B cell (primary cell): Measurements from ENCODE around the gene PPCDC. TPM values are rescaled to one million over a fixed set of nuclear protein-coding genes. Genes with fewer than 3 reads are reported as not detected.
A peak's percentile ranks its signal among the peaks of the same experiment; 100 is the strongest.

Experiments used
- ATAC-seq: fragments of 200-7000 bp; cut with Tn5 transposase; one replicate; pipeline ENCODE4 v1.10.0; 2021; ENCODE audit warnings: low read depth, mild to moderate bottlenecking, moderate number of reproducible peaks, moderate library complexity
- CTCF ChIA-PET: fragments of 350-600 bp; sonication (Branson Sonifier 250); formaldehyde crosslinking; loops from one replicate; lab custom pipeline; 2021; ENCODE audit warnings: antibody characterized with exemption, inconsistent platforms; lab: Charles Lee
- POLR2A ChIA-PET: fragments of 350-600 bp; sonication (Branson Sonifier 250); formaldehyde crosslinking; loops from one replicate; lab custom pipeline; 2021; ENCODE audit warnings: antibody characterized with exemption; lab: Charles Lee
- DNase-seq: peaks from one replicate; pipeline ENCODE4 v3.0.0; 2013
- H2AFZ ChIP-seq: 2 replicates; pipeline ENCODE4 v1.6.1; 2012; ENCODE audit warnings: mild to moderate bottlenecking, low read depth, low read length; ENCODE audit not compliant: insufficient read depth, poor library complexity, severe bottlenecking
- H3K27ac ChIP-seq, 2 donors: 1 replicate in 1 of 2; 2 replicates in 1 of 2; pipeline ENCODE4 v1.5.1; 2012 to 2013; ENCODE audit warnings: low read length in 2 of 2, mild to moderate bottlenecking in 2 of 2, moderate library complexity in 1 of 2
- H3K27me3 ChIP-seq, 4 experiments: fragments of 200-600 bp in 1 of 4; sonication (generic) in 1 of 4; replicated peaks in 1 of 4; 1 replicate in 2 of 4; 2 replicates in 2 of 4; pipeline versions ENCODE4 v1.6.1 to v1.7.0; 2013 to 2016; ENCODE audit warnings: low read length in 3 of 4, mild to moderate bottlenecking in 2 of 4, mixed read lengths in 1 of 4, moderate library complexity in 1 of 4; ENCODE audit not compliant: insufficient read depth in 4 of 4, control insufficient read depth in 3 of 4; ENCODE audit errors: control extremely low read depth in 1 of 4
- H3K36me3 ChIP-seq, 2 experiments: replicated peaks in 1 of 2; 1 replicate in 1 of 2; 2 replicates in 1 of 2; pipeline versions ENCODE4 v1.6.1 to v1.7.1; 2013; ENCODE audit warnings: low read length in 1 of 2; ENCODE audit not compliant: insufficient read depth in 2 of 2, control insufficient read depth in 1 of 2; ENCODE audit errors: control extremely low read depth in 1 of 2, extremely low read depth in 1 of 2
- H3K4me1 ChIP-seq, 2 donors: fragments of 200-600 bp in 1 of 2; sonication (generic) in 1 of 2; 1 replicate in 1 of 2; 2 replicates in 1 of 2; pipeline versions ENCODE4 v1.5.1 to v1.6.1; 2013 to 2017; ENCODE audit warnings: low read length in 2 of 2; ENCODE audit not compliant: control insufficient read depth in 2 of 2, insufficient read depth in 2 of 2
- H3K4me2 ChIP-seq: replicated peaks from 2 replicates; pipeline ENCODE3; 2012; ENCODE audit warnings: mild to moderate bottlenecking, low read depth, low read length; ENCODE audit not compliant: poor library complexity, severe bottlenecking
- H3K4me3 ChIP-seq, 5 experiments: fragments of 200-600 bp in 1 of 5; sonication (generic) in 1 of 5; 1 replicate in 3 of 5; 2 replicates in 2 of 5; pipeline versions ENCODE4 v1.5.1 to v1.7.0; 2011 to 2016; ENCODE audit warnings: low read length in 4 of 5, mild to moderate bottlenecking in 4 of 5, low read depth in 2 of 5, control low read depth in 1 of 5, moderate library complexity in 1 of 5; ENCODE audit not compliant: insufficient read depth in 1 of 5; ENCODE audit errors: control extremely low read depth in 1 of 5, extremely low read depth in 1 of 5
- H3K79me2 ChIP-seq: fragments of 200-600 bp; sonication (generic); one replicate; pipeline ENCODE4 v1.6.0; 2016; ENCODE audit warnings: low read length; ENCODE audit not compliant: control insufficient read depth, insufficient read depth
- H3K9ac ChIP-seq: fragments of 200-600 bp; sonication (generic); 2 replicates; pipeline ENCODE4 v1.6.1; 2017; ENCODE audit warnings: mild to moderate bottlenecking, low read length, moderate library complexity
- H3K9me3 ChIP-seq, 3 donors: one replicate each; pipeline versions ENCODE4 v1.6.1 to v1.7.1; 2013; ENCODE audit warnings: low read length in 2 of 3; ENCODE audit not compliant: control insufficient read depth in 2 of 3, insufficient read depth in 1 of 3; ENCODE audit errors: control extremely low read depth in 1 of 3
- H4K20me1 ChIP-seq: 2 replicates; pipeline ENCODE4 v1.6.0; 2012; ENCODE audit warnings: mild to moderate bottlenecking, low read length; ENCODE audit not compliant: insufficient read depth, control insufficient read depth, poor library complexity, severe bottlenecking
- H3K27ac Mint-ChIP-seq: one replicate; pipeline ENCODE4 v1.8.0; 2021; ENCODE audit warnings: mixed read lengths
- H3K27me3 Mint-ChIP-seq: one replicate; pipeline ENCODE4 v1.8.0; 2021; ENCODE audit warnings: mixed read lengths
- H3K4me1 Mint-ChIP-seq: one replicate; pipeline ENCODE4 v1.8.0; 2021; ENCODE audit warnings: mixed read lengths
- H3K4me3 Mint-ChIP-seq: one replicate; pipeline ENCODE4 v1.8.0; 2021; ENCODE audit warnings: mixed read lengths
- H3K9me3 Mint-ChIP-seq: one replicate; pipeline ENCODE4 v1.8.0; 2022; ENCODE audit warnings: mixed read lengths; ENCODE audit not compliant: insufficient read depth
- EZH2 ChIP-seq: IDR thresholded peaks from 2 replicates; pipeline ENCODE4 v1.6.1; 2012; ENCODE audit warnings: borderline replicate concordance, low read depth, mild to moderate bottlenecking, moderate library complexity, low read length; ENCODE audit not compliant: insufficient read depth, poor library complexity, severe bottlenecking
- WGBS: methylation state at CpG from one replicate; pipeline ENCODE4 v1.1.5; 2013; ENCODE audit warnings: missing lambda C conversion rate; ENCODE audit not compliant: insufficient coverage; 5-methylcytosine and 5-hydroxymethylcytosine counted together
- intact Hi-C: fragments of 100-400 bp; cut with micrococcal nuclease; formaldehyde crosslinking; loops from one replicate; pipeline ENCODE4 v1.10.0; 2022
- polyA plus RNA-seq: library from polyadenylated mRNA; depleted of rRNA; stranded (reverse); fragments of >200 nt; gene quantifications from 2 replicates; pipeline ENCODE4 v1.2.3, GENCODE V29; 2012
- total RNA-seq, 2 donors: library from RNA; stranded (reverse); fragments of 120-200 nt in 1 of 2; gene quantifications; 1 replicate in 1 of 2; 2 replicates in 1 of 2; pipeline versions ENCODE4 v1.2.3 to v1.2.4, GENCODE V29; 2013 to 2022
- TF ChIP-seq, protein P1 (sequence below): fragments of 200-600 bp; IDR thresholded peaks from one replicate; pipeline ENCODE4 v1.8.0; 2022; ENCODE audit warnings: antibody characterized with exemption, mild to moderate bottlenecking

PPCDC gene
- total and polyA plus RNA-seq, 2 donors (not counting 1 experiment from before 2014, with no cell fraction given), result 15.1 to 19.7 TPM

DNA sequence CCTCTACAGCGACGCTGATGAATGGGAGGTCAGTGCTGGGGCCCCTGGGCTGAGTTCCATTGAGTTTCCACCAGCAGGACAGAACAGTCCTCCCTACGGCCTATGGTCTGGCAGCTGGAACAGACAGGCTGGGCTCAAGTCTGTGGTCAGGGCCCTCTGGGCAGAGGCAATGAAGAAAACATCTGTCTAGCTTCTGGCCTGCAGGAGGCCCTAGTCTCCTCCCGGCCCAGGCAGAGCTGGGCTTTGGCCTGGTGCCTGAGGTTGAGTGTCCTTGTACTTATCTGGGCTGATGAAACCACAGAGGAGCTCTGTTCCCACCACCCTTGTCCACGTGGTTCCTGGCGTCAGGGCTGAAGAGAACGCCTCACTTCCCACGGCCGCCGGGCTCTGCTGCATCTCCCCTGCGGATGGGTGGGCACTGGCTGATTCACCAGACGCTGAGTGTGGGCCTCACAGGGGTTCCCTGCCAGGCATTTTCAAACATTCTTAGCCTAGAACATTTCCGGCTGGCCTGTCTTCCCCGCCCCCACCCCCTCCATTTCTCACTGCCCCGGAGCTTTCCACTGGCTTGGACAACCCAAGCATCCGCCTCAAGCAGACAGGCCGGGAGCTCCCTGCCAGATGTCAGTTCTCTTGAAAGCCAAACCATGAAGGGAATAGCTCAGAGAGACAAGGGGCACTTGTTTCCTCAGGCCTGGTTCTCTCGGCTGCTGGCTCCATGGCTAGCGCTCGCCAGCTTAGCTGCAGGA is 20.3 kb downstream of the PPCDC start:
- ChIA-PET CTCF (interaction anchor here (0.6 to 12.1 kb wide), 61 partner anchors 8 to 596 kb away, joined by 3 to 251 read pairs (median 5); partner anchors contain the start of genes C15orf39, COMMD4, IMP3 and PPCDC), POLR2A (interaction anchor here (0.6 to 2.4 kb wide), 13 partner anchors 14 to 596 kb away, joined by 3 to 45 read pairs (median 5); partner anchors contain the start of genes C15orf39, IMP3 and PPCDC)
- no peak overlapping the region for H3K4me3 ChIP-seq
- peak overlapping the region; percentile 71 for H3K4me2 ChIP-seq
- peaks cover 48 to 66% of the 10 kb centered on the region in 2 donors for H3K4me1 ChIP-seq
- peaks cover 42% of the 10 kb centered on the region for H4K20me1 ChIP-seq
- DNase-seq (peak; percentile 63), ATAC-seq (peak; percentile 6)
- peaks cover 31% of the 10 kb centered on the region for H3K79me2 ChIP-seq
- Mint-ChIP-seq H3K27ac (peak overlapping the region; percentile 89), H3K4me1 (peaks cover 56% of the 10 kb centered on the region), H3K4me3 (peak overlapping the region; percentile 25), H3K27me3 (no peaks in the 10 kb centered on the region), H3K9me3 (no peaks in the 10 kb centered on the region)
- no peak overlapping the region for H2AFZ ChIP-seq
- intact Hi-C loops, result loop anchor here (1.0 to 5.0 kb wide), 9 partner anchors 20 to 409 kb away; partner anchors contain the start of genes PPCDC and SIN3A
- H3K27ac ChIP-seq, result peak overlapping the region; percentile 76 to 80
- H3K9ac ChIP-seq, result peak overlapping the region; percentile 4
- TF ChIP-seq, protein P1, sequence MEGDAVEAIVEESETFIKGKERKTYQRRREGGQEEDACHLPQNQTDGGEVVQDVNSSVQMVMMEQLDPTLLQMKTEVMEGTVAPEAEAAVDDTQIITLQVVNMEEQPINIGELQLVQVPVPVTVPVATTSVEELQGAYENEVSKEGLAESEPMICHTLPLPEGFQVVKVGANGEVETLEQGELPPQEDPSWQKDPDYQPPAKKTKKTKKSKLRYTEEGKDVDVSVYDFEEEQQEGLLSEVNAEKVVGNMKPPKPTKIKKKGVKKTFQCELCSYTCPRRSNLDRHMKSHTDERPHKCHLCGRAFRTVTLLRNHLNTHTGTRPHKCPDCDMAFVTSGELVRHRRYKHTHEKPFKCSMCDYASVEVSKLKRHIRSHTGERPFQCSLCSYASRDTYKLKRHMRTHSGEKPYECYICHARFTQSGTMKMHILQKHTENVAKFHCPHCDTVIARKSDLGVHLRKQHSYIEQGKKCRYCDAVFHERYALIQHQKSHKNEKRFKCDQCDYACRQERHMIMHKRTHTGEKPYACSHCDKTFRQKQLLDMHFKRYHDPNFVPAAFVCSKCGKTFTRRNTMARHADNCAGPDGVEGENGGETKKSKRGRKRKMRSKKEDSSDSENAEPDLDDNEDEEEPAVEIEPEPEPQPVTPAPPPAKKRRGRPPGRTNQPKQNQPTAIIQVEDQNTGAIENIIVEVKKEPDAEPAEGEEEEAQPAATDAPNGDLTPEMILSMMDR, result no peak
- TF ChIP-seq EZH2, result no peak
- WGBS, result 46% methylated on average over 15 of the region's 20 CpGs
- H3K27me3 ChIP-seq, result no peaks in the 10 kb centered on the region
- no peaks in the 10 kb centered on the region for H3K9me3 ChIP-seq
- peaks cover 0 to 3% of the 10 kb centered on the region in 2 experiments for H3K36me3 ChIP-seq
